Retina (tissue), 1 donor: ENCODE measurements around the gene ONECUT2.

Experiments used
- DNase-seq: peaks from one replicate; pipeline ENCODE4 v3.0.0-alpha.2; 2016

ONECUT2 gene

DNA sequence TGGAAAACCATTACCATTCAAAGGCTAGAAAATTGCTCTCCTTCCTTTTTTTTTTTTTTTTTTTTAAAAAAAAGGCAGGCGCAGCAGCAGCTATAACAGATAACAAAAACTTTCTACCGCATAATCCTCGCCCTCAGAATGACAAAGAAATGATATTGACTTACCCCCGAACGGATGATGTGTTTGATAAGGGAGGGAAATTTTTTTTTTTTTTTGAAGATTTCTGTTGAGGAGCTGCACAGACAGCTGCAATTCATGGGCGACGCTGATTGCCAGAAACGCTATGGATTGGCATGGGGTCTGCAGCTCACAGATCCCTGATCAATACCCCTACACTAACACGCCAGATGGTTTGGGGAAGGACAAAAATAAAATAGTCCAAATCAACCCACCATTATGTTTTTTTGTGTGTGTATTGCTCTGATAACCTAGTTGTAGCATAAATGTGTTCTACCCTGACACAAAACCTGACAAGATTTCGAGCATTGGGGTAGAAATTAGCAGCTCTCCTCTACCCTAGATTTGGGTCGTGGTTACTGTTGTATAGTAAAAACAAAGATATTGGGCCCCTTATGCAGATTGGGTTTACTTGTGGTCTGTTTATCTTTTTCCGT is 3.6 kb upstream of the ONECUT2 start:
- peak; percentile 68 for DNase-seq

DNA sequence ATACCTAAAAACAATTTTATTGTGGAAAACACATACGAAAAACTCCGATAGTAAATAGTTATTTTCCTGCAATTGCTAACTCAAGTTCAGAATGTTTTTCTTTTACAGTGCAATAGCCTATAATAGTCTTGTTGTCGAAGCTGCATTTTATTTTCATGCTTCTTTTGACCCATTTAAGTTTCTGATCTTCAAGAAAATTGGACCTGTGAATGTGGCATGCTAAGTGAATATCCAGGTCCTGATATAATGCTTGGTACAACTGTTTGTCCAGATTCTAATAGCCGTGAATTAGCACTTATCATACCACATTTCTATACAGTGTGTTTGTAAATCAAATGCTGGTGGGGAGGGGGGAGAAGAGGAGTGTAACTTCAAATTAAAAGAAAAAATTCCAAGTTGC is 3.0 kb upstream of the ONECUT2 start:
- DNase-seq = peak; percentile 11

DNA sequence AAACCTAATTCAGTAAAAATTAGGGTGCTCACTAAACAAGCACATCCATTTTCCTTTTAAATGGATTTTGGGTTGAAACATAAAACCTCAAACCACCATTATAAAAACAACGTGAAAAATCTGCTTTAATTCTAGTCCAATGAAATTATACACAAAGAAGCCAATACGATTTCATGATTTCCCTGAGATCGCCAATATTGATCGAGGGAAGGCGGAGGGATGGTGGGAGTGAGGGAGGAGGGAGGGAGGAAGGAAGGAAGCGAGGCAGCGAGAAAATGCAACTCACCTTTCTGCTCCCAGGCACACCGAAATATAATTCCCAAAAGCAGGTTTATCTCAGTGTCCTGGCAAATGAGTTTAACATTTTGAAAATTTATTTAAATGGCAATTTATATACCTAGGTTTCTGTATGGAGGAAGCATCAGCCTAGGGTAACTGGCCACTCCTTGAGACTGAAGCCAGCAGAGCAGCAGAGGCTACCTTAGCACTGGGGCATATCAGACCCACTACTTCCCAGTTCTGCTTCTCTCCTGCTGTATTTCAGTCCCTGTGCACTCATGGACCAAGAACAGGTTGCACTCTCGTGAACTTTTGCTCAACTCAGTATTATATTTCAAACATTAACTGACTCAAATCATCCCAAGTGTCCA is 2.3 kb upstream of the ONECUT2 start:
- DNase-seq = peak; percentile 62

DNA sequence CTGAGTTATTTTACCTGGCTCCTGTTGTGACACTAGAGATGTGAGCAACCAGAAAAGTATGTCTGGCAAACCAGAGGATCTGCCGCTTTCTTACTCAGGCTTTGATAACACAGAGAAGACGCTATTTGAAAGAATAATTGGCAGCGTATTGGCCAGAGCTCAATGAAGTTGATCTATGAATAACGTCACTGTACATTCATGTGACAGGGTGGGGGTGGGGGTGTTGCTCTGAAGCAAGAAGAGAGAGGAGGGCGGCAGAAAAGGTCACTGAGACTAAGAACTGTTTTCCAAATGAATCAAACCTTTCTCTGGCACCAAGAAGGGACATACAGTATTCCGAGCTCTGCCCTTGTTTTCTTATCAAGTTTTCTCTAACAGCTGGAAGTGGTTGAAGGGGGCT is 1.7 kb upstream of the ONECUT2 start:
- peak; percentile 76 for DNase-seq

DNA sequence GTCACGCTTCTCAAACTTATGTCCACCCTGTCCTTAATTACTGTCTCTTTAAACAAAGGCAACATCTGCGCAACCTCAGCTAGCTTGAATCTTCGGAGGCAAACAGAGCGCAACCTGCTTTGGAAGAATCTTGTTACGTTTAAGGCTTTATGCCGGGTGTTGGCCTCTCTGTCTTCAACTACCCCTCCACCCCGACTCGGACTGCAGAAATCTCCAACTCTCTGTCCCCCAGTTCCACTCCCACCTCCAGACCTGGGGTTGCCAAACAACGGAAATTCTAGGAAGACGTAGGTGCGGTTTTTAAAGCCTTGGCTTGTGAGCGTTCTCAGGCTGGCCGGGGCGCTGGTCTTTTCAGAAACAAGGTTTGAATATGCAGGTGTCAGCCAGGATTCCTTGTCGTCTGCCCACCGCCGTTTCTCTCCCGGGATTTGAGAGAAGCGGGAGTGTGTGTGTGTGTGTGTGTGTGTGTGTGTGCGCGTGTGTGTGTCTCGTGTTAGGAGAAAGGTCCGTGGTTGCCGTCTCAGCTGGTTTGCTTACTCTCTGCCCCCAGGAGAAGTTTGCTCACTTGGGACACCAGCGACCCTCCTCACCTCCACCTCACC is 1.1 kb upstream of the ONECUT2 start:
- DNase-seq = peak; percentile 78

DNA sequence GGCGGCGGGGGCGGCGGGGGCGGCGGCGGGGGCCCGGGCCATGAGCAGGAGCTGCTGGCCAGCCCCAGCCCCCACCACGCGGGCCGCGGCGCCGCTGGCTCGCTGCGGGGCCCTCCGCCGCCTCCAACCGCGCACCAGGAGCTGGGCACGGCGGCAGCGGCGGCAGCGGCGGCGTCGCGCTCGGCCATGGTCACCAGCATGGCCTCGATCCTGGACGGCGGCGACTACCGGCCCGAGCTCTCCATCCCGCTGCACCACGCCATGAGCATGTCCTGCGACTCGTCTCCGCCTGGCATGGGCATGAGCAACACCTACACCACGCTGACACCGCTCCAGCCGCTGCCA is 644 bp downstream of the ONECUT2 start:
- DNase-seq = no peak

DNA sequence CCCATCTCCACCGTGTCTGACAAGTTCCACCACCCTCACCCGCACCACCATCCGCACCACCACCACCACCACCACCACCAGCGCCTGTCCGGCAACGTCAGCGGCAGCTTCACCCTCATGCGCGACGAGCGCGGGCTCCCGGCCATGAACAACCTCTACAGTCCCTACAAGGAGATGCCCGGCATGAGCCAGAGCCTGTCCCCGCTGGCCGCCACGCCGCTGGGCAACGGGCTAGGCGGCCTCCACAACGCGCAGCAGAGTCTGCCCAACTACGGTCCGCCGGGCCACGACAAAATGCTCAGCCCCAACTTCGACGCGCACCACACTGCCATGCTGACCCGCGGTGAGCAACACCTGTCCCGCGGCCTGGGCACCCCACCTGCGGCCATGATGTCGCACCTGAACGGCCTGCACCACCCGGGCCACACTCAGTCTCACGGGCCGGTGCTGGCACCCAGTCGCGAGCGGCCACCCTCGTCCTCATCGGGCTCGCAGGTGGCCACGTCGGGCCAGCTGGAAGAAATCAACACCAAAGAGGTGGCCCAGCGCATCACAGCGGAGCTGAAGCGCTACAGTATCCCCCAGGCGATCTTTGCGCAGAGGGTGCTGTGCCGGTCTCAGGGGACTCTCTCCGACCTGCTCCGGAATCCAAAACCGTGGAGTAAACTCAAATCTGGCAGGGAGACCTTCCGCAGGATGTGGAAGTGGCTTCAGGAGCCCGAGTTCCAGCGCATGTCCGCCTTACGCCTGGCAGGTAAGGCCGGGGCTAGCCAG is 1.2 kb downstream of the ONECUT2 start:
- DNase-seq = peak; percentile 60

DNA sequence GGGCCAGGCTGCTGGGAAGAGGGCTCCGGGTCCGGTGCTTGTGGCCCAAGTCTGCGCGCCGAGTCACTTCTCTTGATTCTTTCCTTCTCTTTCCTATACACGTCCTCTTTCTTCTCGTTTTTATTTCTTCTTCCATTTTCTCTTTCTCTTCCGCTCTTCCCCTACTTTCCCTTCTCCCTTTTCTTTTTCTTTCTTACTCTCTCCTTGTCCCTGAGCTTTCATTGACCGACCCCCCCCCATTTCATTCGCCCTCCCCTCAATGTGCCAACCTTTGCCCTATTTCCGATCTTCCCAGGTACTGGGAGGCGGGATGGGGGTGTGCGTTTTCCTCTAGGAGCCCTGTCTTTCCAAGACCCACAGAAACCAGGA is 1.8 kb downstream of the ONECUT2 start:
- peak; percentile 54 for DNase-seq

DNA sequence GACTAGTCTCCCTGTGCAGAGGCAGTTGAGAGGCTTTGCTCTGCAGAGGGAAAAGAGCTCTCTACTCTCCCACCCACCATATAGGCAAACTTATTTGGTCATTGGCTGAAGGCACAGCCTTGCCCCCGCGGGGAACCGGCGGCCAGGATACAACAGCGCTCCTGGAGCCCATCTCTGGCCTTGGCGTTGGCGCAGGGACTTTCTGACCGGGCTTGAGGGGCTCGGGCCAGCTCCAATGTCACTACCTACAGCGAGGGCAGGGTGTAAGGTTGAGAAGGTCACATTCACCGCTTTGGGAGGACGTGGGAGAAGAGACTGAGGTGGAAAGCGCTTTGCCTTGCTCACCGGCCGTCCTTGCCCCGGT is 2.2 kb downstream of the ONECUT2 start:
- no peak for DNase-seq

DNA sequence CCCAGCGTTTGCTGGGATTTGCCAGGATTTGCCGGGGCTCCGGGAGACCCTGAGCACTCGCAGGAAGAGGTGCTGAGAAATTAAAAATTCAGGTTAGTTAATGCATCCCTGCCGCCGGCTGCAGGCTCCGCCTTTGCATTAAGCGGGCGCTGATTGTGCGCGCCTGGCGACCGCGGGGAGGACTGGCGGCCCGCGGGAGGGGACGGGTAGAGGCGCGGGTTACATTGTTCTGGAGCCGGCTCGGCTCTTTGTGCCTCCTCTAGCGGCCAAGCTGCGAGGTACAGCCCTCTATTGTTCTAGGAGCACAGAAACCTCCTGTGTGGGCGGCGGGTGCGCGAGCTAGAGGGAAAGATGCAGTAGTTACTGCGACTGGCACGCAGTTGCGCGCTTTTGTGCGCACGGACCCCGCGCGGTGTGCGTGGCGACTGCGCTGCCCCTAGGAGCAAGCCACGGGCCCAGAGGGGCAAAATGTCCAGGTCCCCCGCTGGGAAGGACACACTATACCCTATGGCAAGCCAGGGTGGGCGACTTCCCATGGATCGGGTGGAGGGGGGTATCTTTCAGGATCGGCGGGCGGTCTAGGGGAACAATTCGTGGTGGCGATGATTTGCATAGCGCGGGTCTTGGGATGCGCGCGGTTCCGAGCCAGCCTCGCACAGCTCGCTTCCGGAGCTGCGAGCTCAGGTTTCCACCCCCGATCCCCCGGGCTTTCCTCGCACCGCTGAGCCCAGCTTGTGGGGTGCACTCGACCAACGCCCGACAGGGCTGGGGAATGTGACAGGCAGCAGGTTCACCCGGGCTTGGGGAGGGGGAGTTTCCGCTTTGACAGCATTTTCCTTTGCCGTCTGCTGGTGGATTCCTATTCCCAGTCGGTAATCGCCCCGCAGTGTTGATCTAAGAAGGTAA is 2.8 kb downstream of the ONECUT2 start:
- peak; percentile 92 for DNase-seq

DNA sequence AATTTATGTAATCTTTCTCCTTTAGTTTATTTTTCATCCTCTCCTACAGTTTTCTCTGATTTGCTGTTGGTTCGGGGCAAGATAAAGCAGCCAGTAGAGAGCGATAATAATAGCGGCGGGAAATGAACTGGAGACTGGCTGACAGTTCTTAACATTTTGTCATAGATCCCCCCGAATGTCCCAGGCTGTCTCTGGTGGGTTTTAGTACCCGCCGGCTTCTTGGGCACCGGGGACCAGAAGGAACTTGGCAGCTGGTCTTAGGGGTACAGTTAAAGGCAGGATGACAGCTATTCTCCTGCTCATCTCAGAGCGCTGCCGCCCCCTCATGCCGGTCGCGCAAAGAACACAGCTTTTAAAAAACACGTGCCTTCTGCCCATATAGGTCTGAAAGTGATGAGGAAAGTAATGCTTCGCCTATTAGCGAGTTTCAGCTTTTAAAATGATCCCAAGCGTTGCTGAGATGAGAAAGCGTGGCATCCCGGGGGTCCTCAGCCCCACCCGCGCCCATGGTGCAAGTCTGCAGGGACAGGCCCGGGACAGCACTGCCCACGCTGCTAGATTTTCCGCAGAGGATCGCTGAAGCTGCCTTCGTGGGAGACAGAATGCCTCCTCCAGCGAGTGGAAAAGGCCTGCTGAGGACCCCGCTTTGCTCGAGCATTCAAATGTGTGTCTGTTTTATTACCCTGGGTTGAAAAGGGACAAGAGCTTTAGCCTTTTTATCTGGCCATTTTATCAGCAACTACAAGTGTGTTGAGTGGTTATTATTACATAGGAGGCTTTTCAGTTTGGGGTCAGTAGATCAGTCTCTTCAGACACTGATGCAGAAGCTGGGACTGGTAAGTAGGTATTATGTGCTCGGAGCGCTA is 3.8 kb downstream of the ONECUT2 start:
- DNase-seq = peak; percentile 81

DNA sequence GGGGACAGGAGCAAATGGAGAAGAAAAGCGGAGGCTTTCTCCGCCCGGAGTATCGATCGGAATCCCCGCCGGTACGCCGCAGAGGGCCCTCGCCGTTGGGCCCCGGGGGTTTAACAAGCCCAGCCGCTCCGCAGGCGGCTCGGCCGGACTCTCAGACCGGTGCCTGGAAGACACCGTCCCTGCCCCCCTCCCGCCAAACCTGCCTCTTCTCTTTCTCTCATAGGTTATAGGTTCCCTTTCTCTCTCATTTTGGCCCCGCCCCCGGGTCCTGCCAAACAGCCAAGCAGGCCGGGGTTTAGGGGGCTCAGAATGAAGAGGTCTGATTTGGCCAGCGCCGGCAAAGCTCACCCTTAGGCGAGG is 4.4 kb downstream of the ONECUT2 start:
- DNase-seq = peak; percentile 74

DNA sequence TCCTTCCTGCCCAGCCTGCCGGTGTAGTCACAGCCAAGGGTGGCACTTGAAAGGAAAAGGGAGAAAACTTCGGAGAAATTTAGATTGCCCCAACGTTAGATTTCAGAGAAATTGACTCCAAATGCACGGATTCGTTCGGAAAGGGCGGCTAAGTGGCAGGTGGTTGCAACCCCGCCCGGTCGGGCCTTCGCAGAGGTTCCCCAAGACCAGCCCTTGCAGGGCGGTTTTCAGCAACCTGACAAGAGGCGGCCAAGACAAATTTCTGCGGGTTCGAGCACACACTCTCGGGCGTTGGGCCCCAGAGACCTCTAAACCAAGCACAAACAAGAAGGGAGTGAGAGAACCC is 4.8 kb downstream of the ONECUT2 start:
- DNase-seq = peak; percentile 61

DNA sequence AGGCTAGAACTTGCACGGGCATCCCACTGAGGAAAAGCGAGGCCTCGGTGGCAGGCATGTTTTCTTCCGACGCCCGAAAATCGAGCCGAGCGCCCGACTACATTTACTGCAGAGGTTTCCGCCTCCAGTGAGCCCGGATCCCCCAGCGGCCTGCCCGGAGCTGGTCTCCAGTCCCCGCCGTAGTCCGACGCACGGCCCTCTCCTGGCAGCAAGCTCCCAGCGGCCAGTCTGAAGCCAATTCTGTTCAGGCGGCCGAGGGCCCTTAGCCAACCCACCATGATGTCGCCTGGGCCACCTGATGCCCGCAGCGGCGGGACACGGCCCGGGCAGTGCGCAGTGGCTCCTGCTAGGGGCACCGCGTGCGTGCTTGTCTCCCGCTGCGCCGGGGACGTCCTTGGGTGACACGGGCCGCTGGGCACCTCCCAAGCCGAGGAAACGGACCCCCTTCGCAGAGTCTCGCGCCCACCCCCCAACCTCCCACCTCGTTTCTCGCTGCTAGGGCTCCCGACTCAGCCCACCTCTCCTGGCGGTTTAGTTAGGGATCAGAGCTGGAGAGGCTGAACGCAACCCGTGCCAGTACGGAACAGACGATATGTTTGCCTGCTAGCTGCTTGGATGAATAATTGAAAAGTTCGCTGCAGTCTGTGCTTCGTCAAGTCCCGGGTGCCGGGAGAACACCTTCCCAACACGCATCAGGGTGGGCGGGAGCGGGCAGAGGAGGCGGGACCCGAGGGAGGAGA is 5.3 kb downstream of the ONECUT2 start:
- peak; percentile 71 for DNase-seq

DNA sequence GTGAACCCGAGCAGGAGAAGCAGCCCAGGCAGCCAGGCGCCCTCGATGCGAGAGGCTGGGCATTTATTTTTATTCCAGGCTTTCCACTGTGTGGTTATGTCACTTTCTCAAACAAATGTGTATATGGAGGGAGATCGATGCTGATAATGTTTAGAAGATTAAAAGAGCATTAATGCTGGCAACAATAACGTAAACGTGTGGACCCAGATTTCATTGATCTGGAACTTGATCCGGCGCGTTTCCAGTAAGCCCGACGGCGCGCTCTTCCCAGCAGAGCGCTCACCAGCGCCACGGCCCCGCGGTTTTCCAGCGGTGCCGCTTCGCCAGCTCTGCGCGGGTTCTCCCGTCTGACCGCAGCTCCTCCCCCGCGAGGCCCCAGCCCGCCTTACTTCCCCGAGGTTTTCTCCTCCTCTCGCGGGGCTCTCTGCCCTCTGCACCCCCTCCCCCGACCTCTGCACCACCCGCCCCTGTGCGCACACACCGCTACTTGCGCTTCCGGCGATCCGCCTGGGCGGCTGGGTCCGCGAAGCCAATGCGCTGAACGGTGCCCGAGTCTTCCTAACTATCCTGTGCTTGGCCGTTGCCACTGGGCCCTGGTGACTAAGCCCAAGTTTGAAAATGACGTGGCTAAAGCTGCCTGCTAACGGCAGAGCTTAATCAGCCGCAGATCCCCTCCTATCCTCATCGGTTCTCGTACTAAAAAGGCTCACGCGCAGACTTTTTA is 6.1 kb downstream of the ONECUT2 start:
- no peak for DNase-seq

DNA sequence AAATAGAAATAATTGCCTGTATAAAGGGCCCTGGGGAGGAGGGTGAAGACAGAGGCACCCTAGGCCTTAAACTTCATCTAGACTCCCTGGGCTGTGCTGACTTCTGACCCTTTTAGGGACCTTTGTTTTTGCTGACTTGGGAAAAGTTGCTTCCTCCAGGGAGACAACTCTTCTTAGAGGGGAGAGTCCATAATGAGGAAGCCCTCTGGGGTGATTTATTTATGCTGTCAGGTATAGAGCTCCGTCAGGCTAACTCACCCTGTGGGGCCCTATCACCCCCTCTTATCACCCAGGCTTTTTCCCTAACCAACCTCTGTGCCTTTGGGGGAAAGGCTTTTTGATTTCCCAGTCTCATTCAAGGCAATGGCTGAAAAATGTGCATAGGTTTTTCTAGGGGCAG is 8.1 kb downstream of the ONECUT2 start:
- no peak for DNase-seq

DNA sequence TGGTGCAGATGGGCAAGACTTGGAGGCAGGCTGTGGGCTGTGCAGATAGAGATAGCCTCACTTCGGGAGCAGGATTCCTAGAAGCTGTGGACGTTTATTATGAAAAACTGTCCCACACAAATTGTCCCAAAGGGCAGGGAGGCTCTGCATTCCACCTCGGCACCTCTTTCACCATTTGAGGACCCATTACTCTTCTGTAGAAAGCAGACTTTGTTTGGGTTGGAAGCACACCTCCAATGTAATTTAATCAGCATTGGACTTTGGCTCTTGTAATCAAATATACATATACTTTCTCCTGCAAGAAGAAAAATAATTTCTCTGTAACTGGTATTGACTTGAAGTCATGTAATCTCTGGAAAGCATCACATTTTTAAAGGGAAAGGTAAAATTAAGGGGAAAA is 8.5 kb downstream of the ONECUT2 start:
- no peak for DNase-seq

DNA sequence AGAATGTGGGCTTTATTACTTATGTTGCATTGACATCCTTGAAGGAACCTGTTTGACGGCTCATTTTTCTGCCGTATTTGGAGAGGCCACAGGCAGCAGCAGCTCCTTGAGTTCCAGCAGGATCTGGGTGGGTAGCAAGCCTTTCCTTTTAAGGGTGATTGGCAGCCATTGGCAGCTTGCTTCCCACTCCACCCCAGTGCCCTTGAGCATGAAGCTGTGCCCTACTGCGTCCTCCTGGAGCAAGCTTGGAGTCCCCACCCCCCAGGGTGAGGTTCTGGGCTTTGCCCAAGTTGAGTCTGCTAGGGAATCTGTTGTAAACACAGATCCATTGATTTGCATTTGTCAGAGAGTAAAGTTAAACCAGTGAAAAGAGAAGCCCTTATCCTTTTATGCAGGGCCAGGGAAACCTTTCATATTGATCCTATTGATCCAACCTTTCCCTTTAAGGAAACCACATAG is 9.2 kb downstream of the ONECUT2 start:
- DNase-seq = peak; percentile 31

DNA sequence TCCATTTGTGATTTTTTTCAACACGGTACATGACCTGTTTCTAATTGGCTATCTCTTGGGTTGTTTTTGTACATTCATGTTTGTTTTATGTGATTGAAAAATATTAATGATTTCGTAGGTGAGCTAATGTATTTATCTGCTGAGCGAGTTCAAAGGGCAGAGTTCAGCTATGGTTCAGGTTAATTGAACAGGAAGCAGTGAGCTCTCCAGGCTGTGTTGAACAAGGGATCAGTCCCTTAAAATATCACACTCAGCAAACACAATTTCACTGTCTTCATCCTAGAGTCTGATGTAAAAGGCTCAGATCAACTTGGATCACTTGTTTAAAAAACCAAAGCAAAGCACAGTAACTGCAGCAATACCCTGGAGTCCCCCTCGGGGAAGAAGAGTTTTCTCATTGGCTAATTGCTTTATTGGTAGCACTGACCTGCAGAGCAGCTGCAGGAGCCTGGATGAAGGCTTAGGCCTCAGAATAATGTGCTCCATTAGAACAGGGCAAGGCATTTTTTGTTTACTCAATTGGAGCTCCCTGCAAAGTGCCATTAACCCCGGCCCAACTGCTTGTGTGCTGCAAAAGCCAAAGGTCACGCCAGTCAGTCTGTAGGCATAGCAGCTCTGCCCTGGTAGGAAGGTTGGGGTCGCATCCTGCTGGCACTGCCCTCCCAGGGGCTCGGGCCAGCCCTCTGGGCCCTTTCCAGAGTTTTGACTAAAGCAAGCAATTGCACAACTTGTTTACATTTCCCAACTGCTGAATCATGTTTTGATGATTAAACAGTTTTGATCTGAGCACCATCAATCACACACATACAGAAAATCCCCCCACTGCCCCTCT is 10.5 kb downstream of the ONECUT2 start:
- DNase-seq = no peak

DNA sequence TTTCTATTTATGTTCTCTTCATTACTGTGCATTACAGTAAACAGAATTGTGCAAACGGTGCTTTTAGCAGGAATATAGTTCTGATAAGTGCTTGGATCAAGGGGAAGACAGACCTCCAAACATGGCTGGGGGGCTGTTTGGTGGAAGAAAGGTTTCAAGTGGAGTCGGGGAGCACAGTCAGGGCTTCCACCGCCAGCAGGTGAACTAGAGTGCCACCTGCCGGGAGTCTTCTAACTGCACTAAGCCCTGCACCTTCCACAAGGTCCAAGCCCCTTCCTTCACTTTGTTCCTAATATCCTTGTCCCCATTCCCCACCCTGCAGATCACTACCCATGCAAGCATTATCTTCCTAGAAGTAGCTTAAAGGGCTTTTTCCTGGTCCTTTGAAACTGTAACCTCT is 11.1 kb downstream of the ONECUT2 start:
- peak; percentile 57 for DNase-seq
